Lower leg skin (tissue), 3 donors: Measurements from ENCODE around the gene FGGY.

Experiments used
- POLR2A ChIP-seq, 2 donors: fragments of 450-650 bp; IDR thresholded peaks; one replicate each; pipeline ENCODE4 v1.6.1; 2016 to 2017; ENCODE audit warnings: antibody characterized with exemption in 2 of 2, mild to moderate bottlenecking in 1 of 2, moderate library complexity in 1 of 2
- TF ChIP-seq, protein P1 (sequence below), 3 donors: fragments of 450-650 bp; IDR thresholded peaks; one replicate each; pipeline ENCODE4 v1.5.1; 2016; ENCODE audit warnings: antibody characterized with exemption in 3 of 3, mild to moderate bottlenecking in 3 of 3, moderate library complexity in 2 of 3

DNA sequence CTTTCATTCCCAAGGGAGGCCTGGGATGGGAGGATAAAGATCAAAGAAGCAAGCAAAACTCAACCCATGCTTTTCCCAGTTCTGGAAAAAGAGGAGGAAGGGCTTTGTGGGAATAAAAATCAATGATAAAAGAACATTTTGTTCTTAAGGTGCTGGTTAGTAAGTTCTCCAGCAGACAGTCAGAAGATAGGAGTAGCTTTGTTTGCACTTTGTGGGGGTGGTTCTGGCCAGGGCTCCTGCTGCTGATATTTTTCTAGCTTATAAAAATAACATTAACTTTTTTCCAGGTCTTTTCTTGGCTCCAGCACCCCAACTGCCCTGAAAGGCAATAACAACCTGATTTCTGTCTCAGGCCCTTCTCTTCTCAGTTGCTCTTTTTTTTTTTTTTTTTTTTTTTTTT, 220.0 kb downstream of the FGGY start:
- TF ChIP-seq, protein P1, sequence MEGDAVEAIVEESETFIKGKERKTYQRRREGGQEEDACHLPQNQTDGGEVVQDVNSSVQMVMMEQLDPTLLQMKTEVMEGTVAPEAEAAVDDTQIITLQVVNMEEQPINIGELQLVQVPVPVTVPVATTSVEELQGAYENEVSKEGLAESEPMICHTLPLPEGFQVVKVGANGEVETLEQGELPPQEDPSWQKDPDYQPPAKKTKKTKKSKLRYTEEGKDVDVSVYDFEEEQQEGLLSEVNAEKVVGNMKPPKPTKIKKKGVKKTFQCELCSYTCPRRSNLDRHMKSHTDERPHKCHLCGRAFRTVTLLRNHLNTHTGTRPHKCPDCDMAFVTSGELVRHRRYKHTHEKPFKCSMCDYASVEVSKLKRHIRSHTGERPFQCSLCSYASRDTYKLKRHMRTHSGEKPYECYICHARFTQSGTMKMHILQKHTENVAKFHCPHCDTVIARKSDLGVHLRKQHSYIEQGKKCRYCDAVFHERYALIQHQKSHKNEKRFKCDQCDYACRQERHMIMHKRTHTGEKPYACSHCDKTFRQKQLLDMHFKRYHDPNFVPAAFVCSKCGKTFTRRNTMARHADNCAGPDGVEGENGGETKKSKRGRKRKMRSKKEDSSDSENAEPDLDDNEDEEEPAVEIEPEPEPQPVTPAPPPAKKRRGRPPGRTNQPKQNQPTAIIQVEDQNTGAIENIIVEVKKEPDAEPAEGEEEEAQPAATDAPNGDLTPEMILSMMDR (IDR thresholded peaks at IDR 0.05), result no peak
- TF ChIP-seq POLR2A (IDR thresholded peaks at IDR 0.05), result no peak
